ENCODE results near the gene TEKT5. TPM values are rescaled to one million over a fixed set of nuclear protein-coding genes. Genes with fewer than 3 reads are reported as not detected.

TEKT5 gene
- total and polyA plus RNA-seq, 9 of the 15 experiments (the other 6 are each of a cell fraction or from before 2014, with no cell fraction given) = 0.10 to 0.19 TPM; not detected in 7

DNA sequence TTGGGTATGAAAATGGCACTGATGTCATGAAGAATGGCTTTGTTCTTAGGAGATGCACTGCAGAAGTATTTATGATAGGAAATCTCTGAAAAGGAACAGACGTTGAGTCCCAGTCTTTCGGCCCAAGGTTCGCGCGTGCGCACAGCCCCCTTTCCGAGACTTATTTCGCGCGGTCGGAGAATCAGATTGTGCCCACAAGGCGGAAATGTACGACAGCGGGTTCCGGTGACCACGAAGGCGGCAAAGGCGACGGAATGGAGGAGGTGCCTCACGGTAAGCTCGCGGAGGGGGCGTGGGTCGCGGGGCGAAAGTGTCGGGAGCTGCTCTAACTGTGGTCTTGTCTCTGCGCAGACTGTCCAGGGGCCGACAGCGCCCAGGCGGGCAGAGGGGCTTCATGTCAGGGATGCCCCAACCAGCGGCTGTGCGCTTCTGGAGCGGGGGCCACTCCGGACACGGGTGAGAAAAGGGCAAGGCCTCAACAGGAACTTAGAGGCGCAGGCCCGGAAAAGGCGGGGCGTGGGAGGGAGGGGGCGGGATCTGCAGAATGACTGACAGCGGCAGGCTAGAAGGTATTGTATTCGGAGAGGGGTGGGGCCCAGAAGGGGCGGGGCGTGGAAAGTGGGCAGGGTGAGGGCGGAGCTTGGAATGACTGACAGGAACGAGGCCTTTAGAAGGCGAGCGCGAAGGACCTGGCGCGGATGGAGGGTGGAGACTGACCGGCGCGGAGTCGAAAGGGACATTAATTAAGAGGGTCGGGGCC, 49.1 kb upstream of the TEKT5 start, which contains the start of gene NUBP1 (continued):
- TF ChIP-seq, protein P1, sequence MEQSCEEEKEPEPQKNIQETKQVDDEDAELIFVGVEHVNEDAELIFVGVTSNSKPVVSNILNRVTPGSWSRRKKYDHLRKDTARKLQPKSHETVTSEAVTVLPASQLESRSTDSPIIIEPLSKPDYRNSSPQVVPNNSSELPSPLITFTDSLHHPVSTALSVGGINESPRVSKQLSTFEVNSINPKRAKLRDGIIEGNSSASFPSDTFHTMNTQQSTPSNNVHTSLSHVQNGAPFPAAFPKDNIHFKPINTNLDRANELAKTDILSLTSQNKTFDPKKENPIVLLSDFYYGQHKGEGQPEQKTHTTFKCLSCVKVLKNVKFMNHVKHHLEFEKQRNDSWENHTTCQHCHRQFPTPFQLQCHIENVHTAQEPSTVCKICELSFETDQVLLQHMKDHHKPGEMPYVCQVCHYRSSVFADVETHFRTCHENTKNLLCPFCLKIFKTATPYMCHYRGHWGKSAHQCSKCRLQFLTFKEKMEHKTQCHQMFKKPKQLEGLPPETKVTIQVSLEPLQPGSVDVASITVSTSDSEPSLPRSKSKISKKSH (CRISPR knock-in tag; IDR thresholded peaks at IDR 0.05) = no peak
- TF ChIP-seq CTCF (IDR thresholded peaks at IDR 0.05 in 2 of 3, conservative IDR thresholded peaks at IDR 0.05 in 1 of 3; ENCODE audit: insufficient read depth in 2 of 3, low read depth in 1 of 3, low read length in 3 of 3) (no peak), ZNF785 (CRISPR knock-in tag; IDR thresholded peaks at IDR 0.05) (no peak), MNT (conservative IDR thresholded peaks at IDR 0.05) (peak; percentile 67 to 87; a peak in 3 of 4 replicates), KLF16 (IDR thresholded peaks at IDR 0.05) (no peak), FOSL1 (tag; conservative IDR thresholded peaks at IDR 0.05) (no peak), LCOR (CRISPR knock-in tag; IDR thresholded peaks at IDR 0.05) (peak; percentile 81; the same call in 1 of the 2 replicates), RERE (CRISPR knock-in tag; IDR thresholded peaks at IDR 0.05; ENCODE audit: borderline replicate concordance) (no peak), ZSCAN29 (IDR thresholded peaks at IDR 0.05) (no peak), NR3C1 (CRISPR knock-in tag; IDR thresholded peaks at IDR 0.05) (no peak), HMG20A (CRISPR knock-in tag; conservative IDR thresholded peaks at IDR 0.05) (no peak), OTX1 (CRISPR knock-in tag; IDR thresholded peaks at IDR 0.05) (peak; percentile 90), ZBTB17 (CRISPR knock-in tag; IDR thresholded peaks at IDR 0.05) (peak; percentile 19; the same call in 1 of the 2 replicates), MEIS2 (IDR thresholded peaks at IDR 0.05; ENCODE audit: partially characterized antibody) (peak; percentile 78), POLR2H (tag; IDR thresholded peaks at IDR 0.05; ENCODE audit: low read depth) (peak; percentile 88), ZNF3 (CRISPR knock-in tag; IDR thresholded peaks at IDR 0.05) (no peak), MEF2A (IDR thresholded peaks at IDR 0.05; ENCODE audit: control insufficient read depth, low read depth, low read length) (no peak)
